H9 (cell line): Measurements from ENCODE around the gene LACTB. TPM values are rescaled to one million over a fixed set of nuclear protein-coding genes. Genes with fewer than 3 reads are reported as not detected.

ENCODE experiments used
- DNase-seq: peaks from one replicate; pipeline ENCODE4 v3.0.0-alpha.2; 2017
- H2AFZ ChIP-seq: one replicate; pipeline ENCODE4 v1.6.1; 2013; ENCODE audit warnings: mild to moderate bottlenecking, low read length, control low read depth, moderate library complexity
- H2AK5ac ChIP-seq: 2 replicates; pipeline ENCODE4 v1.6.1; 2013; ENCODE audit warnings: low read length, control low read depth, mixed read lengths; ENCODE audit not compliant: insufficient read length
- H2BK120ac ChIP-seq: one replicate; pipeline ENCODE4 v1.6.1; 2013; ENCODE audit warnings: low read depth, mild to moderate bottlenecking, low read length, control low read depth, inconsistent platforms; ENCODE audit not compliant: poor library complexity, severe bottlenecking
- H2BK12ac ChIP-seq: 2 replicates; pipeline ENCODE4 v1.6.1; 2013; ENCODE audit warnings: low read length, control low read depth, mixed read lengths, low read depth; ENCODE audit not compliant: insufficient read length
- H2BK15ac ChIP-seq: 2 replicates; pipeline ENCODE4 v1.6.1; 2013; ENCODE audit warnings: low read depth, low read length, control low read depth
- H2BK20ac ChIP-seq: one replicate; pipeline ENCODE4 v1.6.1; 2013; ENCODE audit warnings: low read depth, mild to moderate bottlenecking, low read length, control low read depth, inconsistent platforms; ENCODE audit not compliant: poor library complexity, severe bottlenecking
- H2BK5ac ChIP-seq: 2 replicates; pipeline ENCODE4 v1.6.1; 2013; ENCODE audit warnings: low read length, control low read depth, mixed read lengths; ENCODE audit not compliant: insufficient read length
- H3K14ac ChIP-seq: 2 replicates; pipeline ENCODE4 v1.6.1; 2013; ENCODE audit warnings: low read length, control low read depth; ENCODE audit not compliant: insufficient read depth
- H3K18ac ChIP-seq: 2 replicates; pipeline ENCODE4 v1.6.1; 2013; ENCODE audit warnings: low read depth, mild to moderate bottlenecking, mixed read lengths, low read length, control low read depth; ENCODE audit not compliant: insufficient read length
- H3K23ac ChIP-seq: 2 replicates; pipeline ENCODE4 v1.6.1; 2013; ENCODE audit warnings: low read length, control low read depth, mixed read lengths, low read depth; ENCODE audit not compliant: insufficient read length
- H3K23me2 ChIP-seq: 2 replicates; pipeline ENCODE4 v1.6.1; 2013; ENCODE audit warnings: low read depth, mild to moderate bottlenecking, mixed read lengths, low read length, control low read depth; ENCODE audit not compliant: insufficient read length, poor library complexity, severe bottlenecking
- H3K27ac ChIP-seq: 2 replicates; pipeline ENCODE4 v1.5.1; 2013; ENCODE audit warnings: low read length, control low read depth, mixed read lengths, low read depth; ENCODE audit not compliant: insufficient read length
- H3K27me3 ChIP-seq: 2 replicates; pipeline ENCODE4 v1.6.1; 2013; ENCODE audit warnings: low read length, control low read depth, inconsistent platforms; ENCODE audit not compliant: insufficient read depth
- H3K4ac ChIP-seq: 2 replicates; pipeline ENCODE4 v1.6.1; 2013; ENCODE audit warnings: low read depth, mild to moderate bottlenecking, control low read depth, inconsistent platforms, low read length, moderate library complexity
- H3K4me1 ChIP-seq: 2 replicates; pipeline ENCODE4 v1.6.1; 2013; ENCODE audit warnings: low read length, control low read depth, inconsistent platforms; ENCODE audit not compliant: insufficient read depth
- H3K4me2 ChIP-seq: 2 replicates; pipeline ENCODE4 v1.6.1; 2013; ENCODE audit warnings: low read length, control low read depth, mixed read lengths; ENCODE audit not compliant: insufficient read length, insufficient read depth
- H3K56ac ChIP-seq: 2 replicates; pipeline ENCODE4 v1.6.1; 2013; ENCODE audit warnings: low read depth, mild to moderate bottlenecking, mixed read lengths, low read length, control low read depth; ENCODE audit not compliant: insufficient read length
- H3K79me1 ChIP-seq: 2 replicates; pipeline ENCODE4 v1.6.1; 2013; ENCODE audit warnings: low read depth, mild to moderate bottlenecking, moderate library complexity, low read length, control low read depth, inconsistent platforms; ENCODE audit not compliant: insufficient read depth, poor library complexity, severe bottlenecking
- H3K79me2 ChIP-seq: 2 replicates; pipeline ENCODE4 v1.6.1; 2013; ENCODE audit warnings: low read length, control low read depth, inconsistent platforms; ENCODE audit not compliant: insufficient read depth
- H3K9ac ChIP-seq: 2 replicates; pipeline ENCODE4 v1.6.1; 2013; ENCODE audit warnings: low read length, control low read depth, mixed read lengths; ENCODE audit not compliant: insufficient read length; ENCODE audit errors: extremely low read depth
- H3K9me3 ChIP-seq: one replicate; pipeline ENCODE4 v1.6.1; 2013; ENCODE audit warnings: low read depth, low read length, inconsistent platforms; ENCODE audit not compliant: control insufficient read depth
- H3T11ph ChIP-seq: one replicate; pipeline ENCODE4 v1.6.1; 2013; ENCODE audit warnings: mild to moderate bottlenecking, low read length, control low read depth, inconsistent platforms
- H4K20me1 ChIP-seq: one replicate; pipeline ENCODE4 v1.6.1; 2013; ENCODE audit not compliant: control insufficient read depth, insufficient read length, insufficient read depth
- H4K5ac ChIP-seq: 2 replicates; pipeline ENCODE4 v1.6.1; 2013; ENCODE audit warnings: low read depth, mild to moderate bottlenecking, mixed read lengths, low read length, control low read depth; ENCODE audit not compliant: insufficient read length
- H4K8ac ChIP-seq: replicated peaks from 2 replicates; pipeline ENCODE4 v1.6.1; 2013; ENCODE audit warnings: low read length, control low read depth, mixed read lengths, low read depth; ENCODE audit not compliant: insufficient read length
- H4K91ac ChIP-seq: 2 replicates; pipeline ENCODE4 v1.6.1; 2013; ENCODE audit warnings: low read depth, mild to moderate bottlenecking, moderate library complexity, mixed read lengths, low read length, control low read depth; ENCODE audit not compliant: insufficient read length
- H3K27ac Mint-ChIP-seq, 3 experiments: 2 replicates in 2 of 3; 3 replicates in 1 of 3; pipeline ENCODE4 v1.8.0; 2020 to 2021; ENCODE audit warnings: mixed read lengths in 3 of 3, mild to moderate bottlenecking in 1 of 3, moderate library complexity in 1 of 3
- H3K27me3 Mint-ChIP-seq: 2 replicates; pipeline ENCODE4 v1.8.0; 2021; ENCODE audit warnings: low read depth, mild to moderate bottlenecking, moderate library complexity, mixed read lengths
- H3K36me3 Mint-ChIP-seq, 3 experiments: 2 replicates in 2 of 3; 3 replicates in 1 of 3; pipeline ENCODE4 v1.8.0; 2020 to 2021; ENCODE audit warnings: low read depth in 3 of 3, mixed read lengths in 3 of 3; ENCODE audit not compliant: insufficient read depth in 1 of 3
- H3K4me1 Mint-ChIP-seq, 2 experiments: 2 replicates each; pipeline ENCODE4 v1.8.0; 2020; ENCODE audit warnings: mixed read lengths in 2 of 2
- H3K4me3 Mint-ChIP-seq, 2 experiments: 2 replicates in 1 of 2; 3 replicates in 1 of 2; pipeline ENCODE4 v1.8.0; 2020 to 2021; ENCODE audit warnings: mild to moderate bottlenecking in 2 of 2, mixed read lengths in 2 of 2, moderate library complexity in 1 of 2
- H3K9me3 Mint-ChIP-seq, 2 experiments: 2 replicates in 1 of 2; 3 replicates in 1 of 2; pipeline ENCODE4 v1.8.0; 2020; ENCODE audit warnings: mild to moderate bottlenecking in 2 of 2, mixed read lengths in 2 of 2, moderate library complexity in 1 of 2
- WGBS: extraction: QIAGEN DNeasy Blood & Tissue Kit; methylation state at CpG from one replicate; pipeline ENCODE4 v1.1.7; 2013; ENCODE audit warnings: missing lambda C conversion rate, low lambda C conversion rate, mixed read lengths; ENCODE audit not compliant: insufficient read length; ENCODE audit errors: extremely low coverage; 5-methylcytosine and 5-hydroxymethylcytosine counted together
- total RNA-seq: library from RNA; stranded (reverse); gene quantifications from 2 replicates; pipeline ENCODE4 v1.2.1, GENCODE V29; 2021
- TF ChIP-seq, protein P1 (sequence below): fragments of 200-600 bp; sonication (generic); conservative IDR thresholded peaks from 3 replicates; pipeline ENCODE4 v1.8.0; 2021; ENCODE audit warnings: antibody characterized with exemption, mild to moderate bottlenecking

The LACTB gene
- total RNA-seq, 1 experiment from 2014 or later = 10.3 TPM

DNA sequence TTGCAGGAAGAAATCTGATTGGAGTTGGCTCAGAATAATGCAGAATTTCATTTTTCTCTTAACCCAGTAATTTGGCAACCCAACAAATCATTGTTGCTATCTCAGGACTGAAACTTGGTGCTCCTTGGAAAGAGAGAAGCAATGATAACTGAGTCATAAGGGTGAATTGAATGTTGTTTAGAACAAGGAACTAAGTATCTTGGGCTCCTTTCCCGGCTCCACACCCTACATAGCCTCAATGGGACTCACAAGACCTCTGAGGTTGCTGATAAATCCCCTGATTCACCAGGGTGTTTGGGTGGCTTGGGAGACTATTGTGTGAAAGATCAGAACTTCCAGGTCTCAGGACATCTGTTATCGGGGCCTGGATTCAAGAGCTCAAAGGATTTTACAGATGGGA lies 60.0 kb downstream of the LACTB start:
- Mint-ChIP-seq H3K9me3 (no peaks in the 10 kb centered on the region), H3K36me3 (no peaks in the 10 kb centered on the region), H3K4me1 (peaks cover 3 to 4% of the 10 kb centered on the region in 2 experiments; a peak in 2 of 4 replicates), H3K4me3 (no peak overlapping the region), H3K27me3 (no peaks in the 10 kb centered on the region), H3K27ac (no peak overlapping the region)
- no peak overlapping the region for H4K8ac ChIP-seq
- H3K4ac ChIP-seq = no peak overlapping the region
- H3K9me3 ChIP-seq = no peaks in the 10 kb centered on the region
- no peaks in the 10 kb centered on the region for H3K27me3 ChIP-seq
- TF ChIP-seq, protein P1, sequence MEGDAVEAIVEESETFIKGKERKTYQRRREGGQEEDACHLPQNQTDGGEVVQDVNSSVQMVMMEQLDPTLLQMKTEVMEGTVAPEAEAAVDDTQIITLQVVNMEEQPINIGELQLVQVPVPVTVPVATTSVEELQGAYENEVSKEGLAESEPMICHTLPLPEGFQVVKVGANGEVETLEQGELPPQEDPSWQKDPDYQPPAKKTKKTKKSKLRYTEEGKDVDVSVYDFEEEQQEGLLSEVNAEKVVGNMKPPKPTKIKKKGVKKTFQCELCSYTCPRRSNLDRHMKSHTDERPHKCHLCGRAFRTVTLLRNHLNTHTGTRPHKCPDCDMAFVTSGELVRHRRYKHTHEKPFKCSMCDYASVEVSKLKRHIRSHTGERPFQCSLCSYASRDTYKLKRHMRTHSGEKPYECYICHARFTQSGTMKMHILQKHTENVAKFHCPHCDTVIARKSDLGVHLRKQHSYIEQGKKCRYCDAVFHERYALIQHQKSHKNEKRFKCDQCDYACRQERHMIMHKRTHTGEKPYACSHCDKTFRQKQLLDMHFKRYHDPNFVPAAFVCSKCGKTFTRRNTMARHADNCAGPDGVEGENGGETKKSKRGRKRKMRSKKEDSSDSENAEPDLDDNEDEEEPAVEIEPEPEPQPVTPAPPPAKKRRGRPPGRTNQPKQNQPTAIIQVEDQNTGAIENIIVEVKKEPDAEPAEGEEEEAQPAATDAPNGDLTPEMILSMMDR = no peak
- H2BK12ac ChIP-seq = no peak overlapping the region
- no peak overlapping the region for H3K56ac ChIP-seq
- no peak overlapping the region for H2BK20ac ChIP-seq
- no peak overlapping the region for H2AK5ac ChIP-seq
- H4K91ac ChIP-seq = no peak overlapping the region
- DNase-seq = no peak
- H3T11ph ChIP-seq = no peak overlapping the region
- no CpG with 5 or more reads among the region's 2 CpGs for WGBS
- H3K9ac ChIP-seq = no peak overlapping the region
- H2AFZ ChIP-seq = no peak overlapping the region
- no peaks in the 10 kb centered on the region for H3K79me1 ChIP-seq
- H2BK15ac ChIP-seq = no peak overlapping the region
- no peak overlapping the region for H2BK5ac ChIP-seq
- H3K4me1 ChIP-seq = no peaks in the 10 kb centered on the region
- H3K4me2 ChIP-seq = no peak overlapping the region
- H3K14ac ChIP-seq = no peak overlapping the region
- H3K18ac ChIP-seq = no peak overlapping the region
- H3K23me2 ChIP-seq = no peaks in the 10 kb centered on the region
- no peak overlapping the region for H2BK120ac ChIP-seq
- no peak overlapping the region for H3K27ac ChIP-seq
- no peak overlapping the region for H3K23ac ChIP-seq
- no peak overlapping the region for H4K5ac ChIP-seq
- H3K79me2 ChIP-seq = no peaks in the 10 kb centered on the region
- H4K20me1 ChIP-seq = no peaks in the 10 kb centered on the region
